Placental pericyte (primary cell): ENCODE data around the gene TENT5C. TPM values are rescaled to one million over a fixed set of nuclear protein-coding genes. Genes with fewer than 3 reads are reported as not detected.

Experiments
- total RNA-seq: library from RNA; depleted of rRNA; stranded (reverse); fragments of >200 nt; gene quantifications from 2 replicates; pipeline ENCODE4 v1.2.3, GENCODE V29; 2012

Gene TENT5C
- 1.5 and 7.4 TPM in 2 replicates for total RNA-seq

GRCh38 chr1:117605774-117606648 lies at the start of gene TENT5C:
Gene TENT5C (plus strand): TSS chr1:117606048. CDS start chr1:117622869, 16,821 bp downstream.

Other genes starting within 250 kb of the TENT5C start
- 63.9 and 78.3 TPM in 2 replicates for gene MAN1A2, start 238.6 kb upstream of the TENT5C start, total RNA-seq